ENCODE data around the gene PTGER2.

DNA sequence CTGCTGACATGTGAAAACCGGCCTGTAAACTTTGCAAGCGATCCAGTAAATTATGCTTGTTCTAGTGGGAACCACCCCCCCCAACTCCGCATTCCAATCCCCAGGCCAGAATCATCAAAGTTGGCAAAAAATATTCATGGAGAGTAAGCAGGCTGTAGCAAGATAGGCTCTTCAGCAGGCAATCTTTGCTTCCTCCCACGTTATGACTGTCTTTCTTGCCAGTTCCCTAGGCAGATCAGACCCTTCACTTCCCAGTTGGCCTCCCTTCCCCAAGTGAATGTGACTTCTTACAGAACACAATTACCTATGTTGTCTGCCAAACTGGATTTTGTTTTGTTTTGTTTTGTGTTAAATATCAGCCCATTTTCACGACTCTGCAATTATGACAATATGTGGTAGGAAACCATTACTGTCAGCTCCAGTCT, 1.2 kb upstream of the PTGER2 start:
- TF ChIP-seq TAF1 (IDR thresholded peaks at IDR 0.05; ENCODE audit: low read depth, low read length) (no peak), EP300 (IDR thresholded peaks at IDR 0.05; ENCODE audit: borderline replicate concordance in 1 of 2, low read depth in 2 of 2, low read length in 2 of 2) (no peak), GTF2F1 (IDR thresholded peaks at IDR 0.05; ENCODE audit: borderline replicate concordance, low read depth, low read length) (no peak), POLR2AphosphoS5 (IDR thresholded peaks at IDR 0.05; ENCODE audit: low read depth, low read length) (no peak), POLR2A (IDR thresholded peaks at IDR 0.05; ENCODE audit: control extremely low read depth in 1 of 2, low read depth in 2 of 2, low read length in 2 of 2) (no peak), SP1 (IDR thresholded peaks at IDR 0.05; ENCODE audit: low read depth, low read length) (no peak)
- TF ChIP-seq, protein P1, sequence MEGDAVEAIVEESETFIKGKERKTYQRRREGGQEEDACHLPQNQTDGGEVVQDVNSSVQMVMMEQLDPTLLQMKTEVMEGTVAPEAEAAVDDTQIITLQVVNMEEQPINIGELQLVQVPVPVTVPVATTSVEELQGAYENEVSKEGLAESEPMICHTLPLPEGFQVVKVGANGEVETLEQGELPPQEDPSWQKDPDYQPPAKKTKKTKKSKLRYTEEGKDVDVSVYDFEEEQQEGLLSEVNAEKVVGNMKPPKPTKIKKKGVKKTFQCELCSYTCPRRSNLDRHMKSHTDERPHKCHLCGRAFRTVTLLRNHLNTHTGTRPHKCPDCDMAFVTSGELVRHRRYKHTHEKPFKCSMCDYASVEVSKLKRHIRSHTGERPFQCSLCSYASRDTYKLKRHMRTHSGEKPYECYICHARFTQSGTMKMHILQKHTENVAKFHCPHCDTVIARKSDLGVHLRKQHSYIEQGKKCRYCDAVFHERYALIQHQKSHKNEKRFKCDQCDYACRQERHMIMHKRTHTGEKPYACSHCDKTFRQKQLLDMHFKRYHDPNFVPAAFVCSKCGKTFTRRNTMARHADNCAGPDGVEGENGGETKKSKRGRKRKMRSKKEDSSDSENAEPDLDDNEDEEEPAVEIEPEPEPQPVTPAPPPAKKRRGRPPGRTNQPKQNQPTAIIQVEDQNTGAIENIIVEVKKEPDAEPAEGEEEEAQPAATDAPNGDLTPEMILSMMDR (IDR thresholded peaks at IDR 0.05; ENCODE audit: control extremely low read depth in 1 of 3, insufficient read depth in 1 of 3, low read depth in 1 of 3, low read length in 3 of 3), result no peak
